Left cardiac atrium (tissue), 4 donors: ENCODE measurements around the gene TUBA1A. TPM values are rescaled to one million over a fixed set of nuclear protein-coding genes. Genes with fewer than 3 reads are reported as not detected.
"Not testable (repeated sequence)": the region's sequence is repeated elsewhere in the genome, so short reads cannot be mapped to it uniquely, and the experiment has no call there.

ENCODE experiments used
- ATAC-seq, 2 donors: fragments of 200-7000 bp; cut with Tn5 transposase; one replicate each; pipeline ENCODE4 v1.9.1; 2020; ENCODE audit warnings: mild to moderate bottlenecking in 2 of 2, moderate library complexity in 2 of 2
- DNase-seq: peaks from one replicate; pipeline ENCODE4 v3.0.0-alpha.2; 2020
- intact Hi-C, 2 donors: fragments of 100-400 bp; cut with DNase I; formaldehyde crosslinking; loops; one replicate each; pipeline versions ENCODE4 v1.14.1 to v1.15.1; 2022 to 2023
- total RNA-seq, 2 donors: library from RNA; stranded (reverse); fragmentation: NEBNext Ultra II Directional; extraction: Animal tissue kit (Norgen Biotek cat#: 25700); gene quantifications; one replicate each; pipeline ENCODE4 v1.2.1, GENCODE V29; 2021
- donor health status: DM: no; HTN: yes; CAD: no.
- donor health status: DM: no; HTN: yes; CAD: no; lungs with severe emphysema.
- donor health status: DM: yes; HTN: yes; CAD: no.
- donor health status: Dilated cardiomyopathy.

Gene TUBA1A
- total RNA-seq, 2 donors from 2014 or later = 119 to 134 TPM

DNA sequence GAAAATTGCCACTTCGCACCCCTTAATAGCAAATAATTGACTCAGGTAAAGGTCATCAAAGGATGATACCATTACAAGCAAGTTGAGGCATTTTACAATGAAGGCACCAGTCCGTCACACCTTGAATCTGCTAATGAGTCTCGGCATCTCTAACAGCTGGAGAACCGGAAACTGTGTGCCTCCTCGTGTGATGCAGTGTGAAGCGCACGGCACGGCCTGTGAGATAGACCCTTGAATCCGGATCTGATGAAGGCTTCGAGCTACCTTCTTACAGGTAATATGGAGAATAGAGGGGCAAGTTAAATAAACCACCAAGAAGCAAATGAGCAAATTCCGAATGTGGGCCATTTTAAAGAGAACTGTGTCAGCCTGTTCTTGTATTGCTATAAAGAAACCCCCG lies 19.8 kb upstream of the TUBA1A start:
- intact Hi-C loops = no loop called here
- DNase-seq (no peak), ATAC-seq (no peak)

DNA sequence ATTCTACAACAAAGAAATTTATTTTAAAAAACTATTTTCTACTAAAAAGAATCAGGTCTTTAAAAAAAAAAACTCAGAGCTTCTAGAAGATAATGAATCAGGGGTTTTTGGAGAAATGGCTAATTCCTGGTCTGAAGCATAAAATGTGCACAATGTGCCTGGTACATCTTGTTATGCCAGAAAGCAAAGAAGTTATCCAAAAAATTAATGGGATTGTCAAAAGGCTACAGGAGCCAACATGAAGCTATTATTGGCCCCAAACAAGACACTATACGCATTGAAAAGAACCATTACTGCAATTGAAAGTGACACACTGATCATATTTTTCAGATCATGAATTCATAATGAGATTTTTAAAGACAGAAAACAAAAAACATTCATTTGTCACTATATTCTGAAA lies 19.3 kb upstream of the TUBA1A start:
- ATAC-seq (no peak), DNase-seq (no peak)
- intact Hi-C loops = no loop called here

- ATAC-seq = no peak
- DNase-seq = no peak
- intact Hi-C loops = no loop called here
These were observed 17.5 kb upstream of the TUBA1A start for GRCh38 chr12:49206389-49206788.

GRCh38 chr12:49201595-49202295 lies 12.9 kb upstream of the TUBA1A start:
- intact Hi-C loops = no loop called here
- ATAC-seq (peak; percentile 45 to 76), DNase-seq (peak; percentile 31)

GRCh38 chr12:49200919-49201594 lies 12.2 kb upstream of the TUBA1A start:
- intact Hi-C loops = no loop called here
- DNase-seq (no peak), ATAC-seq (peak; percentile 75 to 86)

- intact Hi-C loops = no loop called here
- ATAC-seq (peak in 1 of 2 donors; percentile 37), DNase-seq (peak; percentile 45)
These were observed 9.7 kb upstream of the TUBA1A start for GRCh38 chr12:49198431-49199155.

DNA sequence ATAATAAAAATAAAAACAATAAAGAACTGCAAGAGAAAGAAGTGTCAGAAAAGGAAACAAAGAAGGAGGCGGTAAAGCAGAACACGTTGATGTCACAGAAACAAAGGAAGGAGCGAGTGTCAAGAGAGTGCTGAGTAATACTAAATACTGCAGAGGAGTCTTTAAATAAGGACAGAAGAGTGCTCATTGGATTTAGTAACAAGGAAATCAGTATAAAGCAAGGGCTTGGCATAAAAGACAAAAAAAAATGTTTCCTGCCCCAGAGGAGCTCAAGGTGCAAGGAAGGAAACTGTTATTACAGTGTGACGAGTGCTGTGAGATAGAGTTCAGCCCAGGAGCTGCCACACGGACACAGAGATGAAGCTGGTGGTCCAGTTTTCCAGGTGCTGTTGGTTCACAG lies 8.4 kb upstream of the TUBA1A start:
- DNase-seq (no peak), ATAC-seq (no peak)
- intact Hi-C loops = no loop called here

GRCh38 chr12:49195736-49196135 lies 6.9 kb upstream of the TUBA1A start:
- intact Hi-C loops = no loop called here
- DNase-seq (no peak), ATAC-seq (peak in 1 of 2 donors; percentile 67)

- ATAC-seq, DNase-seq, intact Hi-C loops: not testable (repeated sequence)
These were observed 4.9 kb upstream of the TUBA1A start for GRCh38 chr12:49193746-49194145.

GRCh38 chr12:49191498-49191897 lies 2.6 kb upstream of the TUBA1A start:
- DNase-seq, intact Hi-C loops, ATAC-seq: not testable (repeated sequence)

DNA sequence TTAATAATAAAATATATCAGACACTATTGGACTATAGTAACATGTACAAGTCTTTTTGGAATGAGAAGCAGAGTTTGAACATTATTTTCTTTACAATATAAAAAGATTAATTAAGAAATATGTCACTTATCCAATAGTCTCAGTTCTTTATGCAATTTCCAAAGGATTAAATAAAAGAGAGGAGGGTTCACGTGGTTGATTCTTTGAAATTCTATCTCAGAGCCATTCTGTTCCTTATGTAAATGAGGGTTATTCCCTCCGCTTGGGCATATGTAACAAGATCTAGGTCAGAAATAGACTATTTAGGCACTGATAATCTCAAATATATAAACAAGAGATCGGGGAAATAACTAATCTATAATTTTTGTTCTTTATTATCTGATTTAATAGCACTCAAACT lies 2.1 kb upstream of the TUBA1A start:
- intact Hi-C loops = no loop called here
- no peak for ATAC-seq
- no peak for DNase-seq

- intact Hi-C loops = loop anchor here (2.0 to 10.0 kb wide), 4 partner anchors 45 to 58 kb away; partner anchors contain the start of gene TUBA1B (in 2 of the 2)
- ATAC-seq = no peak
- DNase-seq = no peak
These were observed 1.1 kb upstream of the TUBA1A start for GRCh38 chr12:49189731-49190716.

DNA sequence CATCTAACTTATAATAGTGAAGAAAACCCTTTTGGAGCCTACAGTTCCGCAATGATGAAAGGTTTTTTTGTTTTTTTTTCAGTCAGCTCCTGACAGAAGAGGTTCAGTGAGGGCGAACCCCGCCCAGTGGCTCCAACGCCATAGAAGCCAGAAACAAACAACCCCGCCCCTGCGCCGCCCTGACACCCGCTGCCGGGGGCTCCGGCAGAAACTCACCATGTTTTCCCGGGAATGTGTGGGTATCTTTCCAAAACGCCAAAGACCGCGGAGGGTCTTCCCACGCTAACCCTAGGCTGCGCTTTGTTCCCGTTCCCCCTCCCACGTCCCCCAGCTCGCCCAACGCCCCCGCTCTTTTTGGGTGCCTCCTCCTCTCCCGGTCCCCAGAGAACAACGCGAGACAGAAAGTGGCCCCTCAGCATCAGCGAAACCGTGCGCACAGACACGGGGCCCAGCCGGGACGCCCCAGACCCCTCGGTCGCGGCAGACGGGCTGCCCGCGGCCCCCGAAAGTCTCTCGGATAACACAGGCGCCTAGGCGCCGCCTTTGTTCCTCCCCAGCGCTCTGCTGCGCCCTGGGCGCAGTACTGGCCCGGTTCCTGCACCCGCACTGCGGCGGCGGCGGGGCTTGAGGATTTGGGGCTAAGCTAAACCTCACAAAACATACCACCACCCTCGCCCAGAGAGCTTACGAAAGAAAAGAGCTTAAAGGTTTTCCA lies 522 bp downstream of the TUBA1A start:
- intact Hi-C loops = loop anchor here (2.0 to 10.0 kb wide), 4 partner anchors 46 to 56 kb away; partner anchors contain the start of gene TUBA1B (in 2 of the 2)
- DNase-seq = peak; percentile 87
- ATAC-seq = peak; percentile 82 to 84

DNA sequence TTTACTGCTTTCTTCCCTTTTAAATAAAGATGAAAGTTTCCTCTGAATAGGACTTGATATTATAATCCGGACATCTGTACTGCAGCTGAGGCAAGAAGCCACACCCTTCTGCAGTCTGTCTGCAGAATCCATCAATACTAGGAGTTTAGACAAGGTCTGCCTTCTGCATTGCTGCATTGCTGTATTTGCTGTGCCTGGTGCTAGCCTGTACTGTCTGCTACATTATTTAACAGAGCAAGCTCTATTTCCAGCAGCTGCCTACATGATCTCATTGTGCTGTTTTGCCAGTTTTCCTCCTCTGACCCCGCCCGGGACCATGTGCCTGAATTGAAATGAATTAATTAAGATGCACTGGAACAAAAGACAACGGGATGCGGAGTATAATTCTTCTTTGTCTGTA lies 1.7 kb downstream of the TUBA1A start:
- intact Hi-C loops = loop anchor here (5.0 to 10.0 kb wide), 3 partner anchors 48 to 55 kb away; partner anchors contain the start of gene TUBA1B (in 2 of the 2)
- ATAC-seq = peak in 1 of 2 donors; percentile 42

GRCh38 chr12:49186307-49186706 lies 2.6 kb downstream of the TUBA1A start:
- intact Hi-C loops = loop anchor here (5.0 to 10.0 kb wide), 3 partner anchors 48 to 54 kb away; partner anchors contain the start of gene TUBA1B (in 2 of the 2)
- not testable (repeated sequence) for DNase-seq
- ATAC-seq = peak in 1 of 2 donors; percentile 0

More for the DNA sequence above, 1.7 kb downstream of the TUBA1A start:
- peak; percentile 53 for DNase-seq

GRCh38 chr12:49184697-49185096 lies 4.2 kb downstream of the TUBA1A start:
- not testable (repeated sequence) for DNase-seq, ATAC-seq
- intact Hi-C loops = loop anchor here (5.0 to 10.0 kb wide), 3 partner anchors 50 to 52 kb away; partner anchors contain the start of gene TUBA1B (in 2 of the 2)

GRCh38 chr12:49183214-49183950 lies 5.5 kb downstream of the TUBA1A start:
- DNase-seq, ATAC-seq: not testable (repeated sequence)
- intact Hi-C loops = loop anchor here in 1 of 2 donors (10.0 kb wide), 2 partner anchors 49 to 51 kb away; partner anchors contain the start of gene TUBA1B
